Ishikawa (cell line): ENCODE data around the gene MRPS23.

Source experiments
- CEBPB ChIP-seq: IDR thresholded peaks from 2 replicates; pipeline ENCODE4 v1.6.1; 2012
- CREB1 ChIP-seq: IDR thresholded peaks from 2 replicates; pipeline ENCODE4 v1.6.1; 2012; ENCODE audit warnings: low read depth
- EGR1 ChIP-seq: IDR thresholded peaks from 2 replicates; pipeline ENCODE4 v1.6.1; 2012
- EP300 ChIP-seq: IDR thresholded peaks from 2 replicates; pipeline ENCODE4 v1.6.1; 2012; ENCODE audit warnings: borderline replicate concordance
- FOXM1 ChIP-seq: IDR thresholded peaks from 2 replicates; pipeline ENCODE4 v1.6.1; 2012; ENCODE audit warnings: low read depth, borderline replicate concordance
- NFIC ChIP-seq: IDR thresholded peaks from 2 replicates; pipeline ENCODE4 v1.6.1; 2012
- RAD21 ChIP-seq: IDR thresholded peaks from 2 replicates; pipeline ENCODE4 v1.6.1; 2012; ENCODE audit warnings: low read depth
- TAF1 ChIP-seq: IDR thresholded peaks from 2 replicates; pipeline ENCODE4 v1.6.1; 2012; ENCODE audit warnings: low read depth, mild to moderate bottlenecking
- TCF12 ChIP-seq: IDR thresholded peaks from 2 replicates; pipeline ENCODE4 v1.6.1; 2012; ENCODE audit warnings: low read depth
- TEAD4 ChIP-seq: IDR thresholded peaks from 2 replicates; pipeline ENCODE4 v1.6.1; 2012
- YY1 ChIP-seq: IDR thresholded peaks from 2 replicates; pipeline ENCODE4 v1.6.1; 2012; ENCODE audit warnings: low read depth
- ZBTB7A ChIP-seq: IDR thresholded peaks from 2 replicates; pipeline ENCODE4 v1.6.1; 2012; ENCODE audit warnings: low read depth
- TF ChIP-seq, protein P1 (sequence below): IDR thresholded peaks from 2 replicates; pipeline ENCODE4 v1.6.1; 2012; ENCODE audit warnings: low read depth, mild to moderate bottlenecking
- TF ChIP-seq, protein P2 (sequence below): IDR thresholded peaks from 2 replicates; pipeline ENCODE4 v1.6.1; 2012
- TF ChIP-seq, protein P3 (sequence below): IDR thresholded peaks from 2 replicates; pipeline ENCODE4 v1.6.1; 2012

MRPS23 gene

DNA sequence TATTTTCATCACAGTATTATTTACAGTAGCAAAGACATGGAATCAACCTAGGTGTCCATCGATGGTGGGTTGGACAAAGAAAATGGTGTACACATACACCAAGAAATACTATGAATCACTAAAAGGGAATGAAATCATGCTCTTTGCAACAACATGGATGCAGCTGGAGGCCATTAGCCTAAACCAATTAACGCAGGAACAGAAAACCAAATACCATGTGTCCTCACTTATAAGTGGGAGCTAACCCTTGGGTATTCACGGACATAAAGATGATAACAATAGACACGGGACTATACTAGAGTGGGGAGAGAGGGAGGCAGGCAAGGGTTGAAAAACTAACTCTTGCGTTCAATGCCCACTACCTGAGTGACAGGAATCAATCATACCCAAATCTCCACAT lies 41.0 kb downstream of the MRPS23 start:
- TF ChIP-seq ZBTB7A (no peak), TCF12 (no peak), EP300 (no peak)

DNA sequence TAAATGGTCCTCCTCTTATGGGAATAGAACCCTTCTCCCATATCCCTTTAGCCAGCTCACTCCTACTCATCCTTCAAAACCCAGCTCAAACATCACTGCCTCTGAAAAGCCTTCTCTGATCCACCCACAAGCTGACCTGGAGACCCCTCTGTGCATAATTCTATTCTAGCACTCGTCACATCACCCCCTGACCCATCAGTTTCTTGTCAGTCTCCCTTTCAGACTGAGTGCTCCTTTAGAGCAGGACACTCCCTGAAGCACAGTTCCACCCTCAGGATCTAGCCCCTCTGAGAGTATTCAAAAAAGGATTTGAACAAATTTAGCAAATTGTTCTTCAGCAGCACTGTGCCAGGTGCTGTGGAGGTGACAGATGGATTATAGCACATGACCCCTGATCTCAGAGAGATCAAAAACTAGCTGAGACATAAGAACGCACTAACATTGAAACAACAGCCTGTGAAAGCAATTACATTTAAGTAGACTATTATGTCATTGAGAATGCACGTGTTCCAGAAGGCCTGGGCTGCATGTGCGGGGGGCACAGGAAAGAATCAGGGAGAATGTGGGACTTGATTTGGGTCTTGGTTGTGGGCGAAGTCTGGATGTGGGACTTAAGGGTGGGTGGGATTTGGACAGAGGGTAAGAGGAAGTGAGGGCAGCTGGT lies 43.5 kb downstream of the MRPS23 start:
- no peak for TF ChIP-seq RAD21
- TF ChIP-seq EP300, result no peak
- TF ChIP-seq NFIC, result no peak
- TF ChIP-seq, protein P1, sequence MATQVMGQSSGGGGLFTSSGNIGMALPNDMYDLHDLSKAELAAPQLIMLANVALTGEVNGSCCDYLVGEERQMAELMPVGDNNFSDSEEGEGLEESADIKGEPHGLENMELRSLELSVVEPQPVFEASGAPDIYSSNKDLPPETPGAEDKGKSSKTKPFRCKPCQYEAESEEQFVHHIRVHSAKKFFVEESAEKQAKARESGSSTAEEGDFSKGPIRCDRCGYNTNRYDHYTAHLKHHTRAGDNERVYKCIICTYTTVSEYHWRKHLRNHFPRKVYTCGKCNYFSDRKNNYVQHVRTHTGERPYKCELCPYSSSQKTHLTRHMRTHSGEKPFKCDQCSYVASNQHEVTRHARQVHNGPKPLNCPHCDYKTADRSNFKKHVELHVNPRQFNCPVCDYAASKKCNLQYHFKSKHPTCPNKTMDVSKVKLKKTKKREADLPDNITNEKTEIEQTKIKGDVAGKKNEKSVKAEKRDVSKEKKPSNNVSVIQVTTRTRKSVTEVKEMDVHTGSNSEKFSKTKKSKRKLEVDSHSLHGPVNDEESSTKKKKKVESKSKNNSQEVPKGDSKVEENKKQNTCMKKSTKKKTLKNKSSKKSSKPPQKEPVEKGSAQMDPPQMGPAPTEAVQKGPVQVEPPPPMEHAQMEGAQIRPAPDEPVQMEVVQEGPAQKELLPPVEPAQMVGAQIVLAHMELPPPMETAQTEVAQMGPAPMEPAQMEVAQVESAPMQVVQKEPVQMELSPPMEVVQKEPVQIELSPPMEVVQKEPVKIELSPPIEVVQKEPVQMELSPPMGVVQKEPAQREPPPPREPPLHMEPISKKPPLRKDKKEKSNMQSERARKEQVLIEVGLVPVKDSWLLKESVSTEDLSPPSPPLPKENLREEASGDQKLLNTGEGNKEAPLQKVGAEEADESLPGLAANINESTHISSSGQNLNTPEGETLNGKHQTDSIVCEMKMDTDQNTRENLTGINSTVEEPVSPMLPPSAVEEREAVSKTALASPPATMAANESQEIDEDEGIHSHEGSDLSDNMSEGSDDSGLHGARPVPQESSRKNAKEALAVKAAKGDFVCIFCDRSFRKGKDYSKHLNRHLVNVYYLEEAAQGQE, result no peak
- no peak for TF ChIP-seq EGR1
- TF ChIP-seq, protein P2, sequence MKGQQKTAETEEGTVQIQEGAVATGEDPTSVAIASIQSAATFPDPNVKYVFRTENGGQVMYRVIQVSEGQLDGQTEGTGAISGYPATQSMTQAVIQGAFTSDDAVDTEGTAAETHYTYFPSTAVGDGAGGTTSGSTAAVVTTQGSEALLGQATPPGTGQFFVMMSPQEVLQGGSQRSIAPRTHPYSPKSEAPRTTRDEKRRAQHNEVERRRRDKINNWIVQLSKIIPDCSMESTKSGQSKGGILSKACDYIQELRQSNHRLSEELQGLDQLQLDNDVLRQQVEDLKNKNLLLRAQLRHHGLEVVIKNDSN, result no peak
- no peak for TF ChIP-seq TCF12
- TF ChIP-seq ZBTB7A, result no peak
- TF ChIP-seq, protein P3, sequence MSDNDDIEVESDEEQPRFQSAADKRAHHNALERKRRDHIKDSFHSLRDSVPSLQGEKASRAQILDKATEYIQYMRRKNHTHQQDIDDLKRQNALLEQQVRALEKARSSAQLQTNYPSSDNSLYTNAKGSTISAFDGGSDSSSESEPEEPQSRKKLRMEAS, result no peak
- no peak for TF ChIP-seq TAF1
- TF ChIP-seq CEBPB, result no peak
- TF ChIP-seq YY1, result no peak
- TF ChIP-seq TEAD4, result no peak
- TF ChIP-seq CREB1, result no peak
- no peak for TF ChIP-seq FOXM1

DNA sequence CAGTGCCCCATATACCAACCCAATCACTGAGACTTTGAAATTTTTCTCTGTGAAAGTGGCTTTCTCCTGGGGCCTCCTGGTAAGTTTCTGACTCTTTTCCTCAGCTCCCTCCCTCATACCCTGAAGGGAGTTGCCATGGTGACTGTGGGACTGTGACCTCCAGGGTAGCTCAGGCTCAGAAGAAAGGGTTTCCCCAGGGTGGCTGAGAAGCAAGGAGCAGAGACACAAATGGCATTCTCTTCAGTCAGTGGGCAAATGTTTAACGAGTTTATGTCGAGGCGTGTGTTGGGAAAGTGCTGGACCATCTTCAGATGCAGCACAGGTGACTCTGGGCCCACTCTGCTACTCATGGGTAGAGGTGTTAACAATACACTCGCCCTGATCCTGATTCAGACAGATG lies 46.8 kb downstream of the MRPS23 start:
- no peak for TF ChIP-seq TEAD4
- TF ChIP-seq, protein P1, result no peak
- no peak for TF ChIP-seq TAF1
- TF ChIP-seq, protein P3, result no peak
- TF ChIP-seq RAD21, result no peak
- no peak for TF ChIP-seq NFIC
- no peak for TF ChIP-seq FOXM1
- no peak for TF ChIP-seq ZBTB7A

DNA sequence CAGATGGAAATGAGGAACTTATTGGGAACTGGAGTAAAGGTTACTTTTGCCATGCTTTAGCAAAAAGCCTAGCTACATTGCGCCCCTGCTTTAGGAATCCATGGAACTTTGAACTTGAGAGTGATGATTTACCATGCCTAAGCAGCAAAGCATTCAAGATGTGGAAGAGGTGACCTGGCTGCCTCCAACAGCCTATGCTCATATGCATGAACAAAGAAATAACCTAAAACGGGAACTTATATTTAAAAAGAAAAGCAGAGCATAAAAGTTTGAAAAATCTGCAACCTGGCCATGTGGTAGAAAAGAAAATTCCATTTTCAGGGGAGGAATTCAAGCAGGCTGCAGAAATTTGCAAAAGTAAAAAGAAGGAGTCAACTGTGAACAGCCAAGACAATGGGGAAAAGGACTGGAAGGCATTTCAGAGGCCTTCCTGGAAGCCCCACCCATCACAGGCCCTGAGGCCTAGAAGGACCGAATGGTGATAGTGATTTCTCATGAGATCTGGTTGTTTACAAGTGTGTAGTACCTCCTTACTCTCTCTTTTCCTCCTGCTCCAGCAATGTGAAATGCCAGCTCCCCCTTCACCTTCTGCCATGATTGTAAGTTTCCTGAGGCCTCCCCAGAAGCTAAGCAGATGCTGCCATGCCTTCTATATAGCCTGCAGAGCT lies 48.7 kb downstream of the MRPS23 start:
- TF ChIP-seq TAF1 (no peak), TCF12 (no peak), FOXM1 (no peak), RAD21 (no peak), YY1 (no peak), EP300 (no peak)
- TF ChIP-seq, protein P2, result no peak
- TF ChIP-seq, protein P1, result no peak

DNA sequence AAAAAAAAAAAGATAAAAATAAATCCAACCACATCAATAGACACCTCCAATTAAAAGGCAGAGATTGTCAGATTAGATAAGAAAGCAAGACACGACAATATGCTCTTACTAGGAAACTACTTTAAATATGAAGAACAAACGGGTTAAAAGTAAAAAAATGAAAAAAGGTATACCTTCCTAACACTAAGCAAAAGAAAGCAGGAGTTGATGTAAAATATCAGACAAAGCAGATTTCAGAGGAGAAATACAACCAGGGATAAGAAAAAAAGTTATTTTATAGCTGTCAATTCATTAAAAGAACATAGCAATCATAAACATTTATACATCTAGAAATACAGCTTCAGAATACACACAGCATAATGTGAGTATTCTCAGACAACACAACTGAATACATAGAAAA lies 55.0 kb downstream of the MRPS23 start:
- TF ChIP-seq, protein P3, result no peak
- TF ChIP-seq TAF1 (no peak), FOXM1 (no peak), YY1 (no peak), TEAD4 (no peak), RAD21 (no peak), EGR1 (no peak), NFIC (no peak), EP300 (no peak), ZBTB7A (no peak)
- TF ChIP-seq, protein P1, result no peak
